Coronary artery (tissue), 2 donors: ENCODE results near the gene CLASRP.

Experiments used
- DNase-seq: peaks from one replicate; pipeline ENCODE4 v3.0.0-alpha.2; 2017; ENCODE audit warnings: low spot score
- H3K27ac ChIP-seq, 2 donors: fragments of 200-600 bp; sonication (generic); one replicate each; pipeline ENCODE4 v1.5.1; 2016 to 2019
- H3K4me3 ChIP-seq: fragments of 200-600 bp; sonication (generic); 2 replicates; pipeline ENCODE4 v1.5.1; 2016; ENCODE audit warnings: mild to moderate bottlenecking, moderate library complexity
- CTCF ChIP-seq: fragments of 200-600 bp; sonication (generic); IDR thresholded peaks from one replicate; pipeline ENCODE4 v1.5.1; 2019; ENCODE audit warnings: antibody characterized with exemption

The CLASRP gene

GRCh38 chr19:45010306-45010705 is 28.5 kb upstream of the CLASRP start:
- no peak overlapping the region for H3K4me3 ChIP-seq
- TF ChIP-seq CTCF: no peak

GRCh38 chr19:45011959-45012358 is 26.9 kb upstream of the CLASRP start:
- H3K4me3 ChIP-seq: no peak overlapping the region
- no peak for DNase-seq

More at GRCh38 chr19:45010306-45010705, 28.5 kb upstream of the CLASRP start:
- H3K27ac ChIP-seq: no peak overlapping the region
- DNase-seq: no peak

GRCh38 chr19:45016388-45017314 is 22.2 kb upstream of the CLASRP start:
- Histone ChIP-seq H3K4me3 (no peak overlapping the region), H3K27ac (no peak overlapping the region)
- TF ChIP-seq CTCF: peak; percentile 40
- no peak for DNase-seq

More at GRCh38 chr19:45011959-45012358, 26.9 kb upstream of the CLASRP start:
- H3K27ac ChIP-seq: no peak overlapping the region
- TF ChIP-seq CTCF: no peak

- no peak overlapping the region for H3K27ac ChIP-seq
- DNase-seq: no peak
- no peak for TF ChIP-seq CTCF
- no peak overlapping the region for H3K4me3 ChIP-seq
Observed at GRCh38 chr19:45019187-45019586, 19.7 kb upstream of the CLASRP start.

- H3K4me3 ChIP-seq: no peak overlapping the region
- no peak for DNase-seq
- H3K27ac ChIP-seq: no peak overlapping the region
- no peak for TF ChIP-seq CTCF
Observed at GRCh38 chr19:45020071-45020470, 18.8 kb upstream of the CLASRP start.

GRCh38 chr19:45021971-45022370 is 16.9 kb upstream of the CLASRP start:
- no peak for DNase-seq
- no peak for TF ChIP-seq CTCF
- Histone ChIP-seq H3K27ac (no peak overlapping the region), H3K4me3 (no peak overlapping the region)

- no peak overlapping the region for H3K27ac ChIP-seq
- no peak for DNase-seq
- no peak overlapping the region for H3K4me3 ChIP-seq
- no peak for TF ChIP-seq CTCF
Observed at GRCh38 chr19:45023048-45023447, 15.8 kb upstream of the CLASRP start.
